Stimulated activated CD8-positive, alpha-beta memory T cell treated with anti-CD3 and anti-CD28 coated beads, Interleukin-4, amount 100 ng/mL, for 48 hours (primary cell): ENCODE measurements around the gene CEP70.
"Not testable (repeated sequence)": the region's sequence is repeated elsewhere in the genome, so short reads cannot be mapped to it uniquely, and the experiment has no call there.

Experiments
- DNase-seq: peaks from one replicate; pipeline ENCODE4 v3.0.0-alpha.2; 2020

The CEP70 gene

DNA sequence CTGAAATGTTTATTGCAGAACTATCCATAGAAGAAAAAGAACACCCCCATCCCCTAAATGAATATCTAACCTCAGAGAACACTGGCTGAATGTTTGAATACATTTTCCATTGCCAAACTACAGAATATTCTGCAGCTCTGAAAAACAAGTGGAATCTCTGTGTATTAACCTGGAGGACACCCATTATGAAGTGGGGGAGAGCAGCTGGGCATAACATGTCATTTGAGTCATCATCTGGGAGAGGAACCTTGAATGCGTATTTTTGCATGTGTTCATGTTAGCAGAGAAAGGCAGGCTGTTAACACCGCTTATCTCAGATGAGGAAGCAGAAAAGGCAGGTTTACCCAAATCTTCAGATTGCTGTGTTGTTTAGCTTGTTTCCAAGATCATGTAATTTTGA, 128.1 kb downstream of the CEP70 start:
- no peak for DNase-seq

- no peak for DNase-seq
Measured at GRCh38 chr3:138465451-138465850, 128.6 kb downstream of the CEP70 start.

- no peak for DNase-seq
Measured at GRCh38 chr3:138464491-138464860, 129.6 kb downstream of the CEP70 start.

DNA sequence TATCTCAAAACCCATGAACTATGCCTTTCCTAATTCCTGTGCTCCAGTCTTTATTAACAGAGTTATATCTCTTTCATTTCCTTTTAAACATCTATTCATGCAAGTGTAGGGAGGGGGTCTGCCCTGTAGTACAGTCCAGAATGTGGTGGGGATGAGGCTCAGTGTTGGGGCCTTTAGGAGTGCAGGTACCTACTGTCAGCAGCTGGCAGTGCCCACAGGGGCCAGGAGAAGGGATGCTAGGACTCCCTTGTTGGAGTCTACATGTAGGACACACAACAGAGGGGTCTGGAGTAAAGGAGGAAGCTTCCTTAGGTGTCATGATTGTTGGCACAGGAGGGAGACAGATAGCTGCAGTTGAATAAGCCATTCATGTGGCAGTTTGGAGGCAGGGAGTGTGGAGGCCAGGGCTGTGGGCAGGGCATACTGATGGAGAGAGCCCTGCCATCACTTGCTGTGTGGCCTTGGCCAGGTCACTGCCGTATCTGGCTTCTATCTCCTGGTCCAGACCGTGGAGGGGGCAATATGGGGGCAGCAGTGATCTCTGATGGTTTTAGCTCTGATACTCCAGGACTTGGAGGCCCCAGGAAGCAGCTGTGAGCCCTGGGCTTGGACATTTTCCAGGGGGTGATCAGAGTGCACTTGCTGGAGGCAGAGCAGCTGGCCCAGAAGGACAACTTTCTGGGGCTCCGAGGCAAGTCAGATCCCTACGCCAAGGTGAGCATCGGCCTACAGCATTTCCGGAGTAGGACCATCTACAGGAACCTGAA, 130.2 kb downstream of the CEP70 start:
- DNase-seq = no peak

GRCh38 chr3:138461896-138462295, 132.2 kb downstream of the CEP70 start:
- no peak for DNase-seq

DNA sequence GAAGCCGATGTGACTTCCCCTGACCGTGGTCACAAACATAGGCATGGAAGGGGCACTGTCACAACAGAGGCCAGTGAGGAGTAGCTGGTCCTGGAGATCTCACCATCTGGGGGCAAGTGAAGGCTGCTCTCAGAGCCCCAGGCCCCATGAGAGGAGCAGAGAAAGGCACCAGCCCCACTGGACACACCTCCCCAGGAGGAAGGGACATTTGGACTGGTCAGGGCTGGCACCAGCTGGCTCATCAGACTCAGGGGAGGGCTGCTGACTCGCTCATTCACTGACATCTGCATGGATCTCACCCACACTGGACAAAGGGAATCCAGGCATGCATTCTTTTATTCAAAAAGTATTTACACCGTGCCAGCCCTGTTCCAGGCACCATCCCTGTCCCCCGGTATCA, 132.8 kb downstream of the CEP70 start:
- DNase-seq = no peak

DNA sequence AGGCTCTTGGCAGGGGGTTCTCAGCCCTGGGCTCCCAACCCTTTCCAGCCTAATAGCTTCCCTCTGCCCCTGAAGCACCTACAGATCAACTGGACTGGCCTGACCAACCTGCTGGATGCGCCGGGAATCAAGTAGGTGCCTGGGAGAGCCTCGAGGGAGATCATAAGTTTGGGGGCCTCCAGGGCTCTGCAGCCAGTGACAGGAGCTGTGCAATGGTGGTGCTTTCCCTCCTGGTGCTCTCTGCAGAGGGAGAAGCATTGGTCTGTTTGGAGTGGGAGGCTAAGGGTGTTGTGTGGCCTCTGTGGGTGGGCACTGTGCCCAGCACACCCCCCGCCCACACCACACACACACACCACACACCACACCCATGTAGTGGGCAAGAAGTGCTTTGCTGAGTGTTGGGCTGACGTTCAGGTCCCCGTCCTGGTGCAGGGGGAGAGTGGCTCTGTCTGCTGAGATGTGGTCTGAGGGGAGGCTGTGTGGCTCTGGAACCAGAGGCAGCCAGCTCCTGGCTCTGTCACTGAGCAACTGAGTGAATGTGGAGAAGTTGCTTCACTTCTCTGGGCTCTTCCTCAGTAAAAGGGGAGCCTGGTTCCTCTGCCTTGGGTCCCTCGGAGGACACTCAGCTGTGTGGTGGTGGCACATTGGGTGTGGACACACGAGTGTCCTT, 133.4 kb downstream of the CEP70 start:
- DNase-seq = no peak

DNA sequence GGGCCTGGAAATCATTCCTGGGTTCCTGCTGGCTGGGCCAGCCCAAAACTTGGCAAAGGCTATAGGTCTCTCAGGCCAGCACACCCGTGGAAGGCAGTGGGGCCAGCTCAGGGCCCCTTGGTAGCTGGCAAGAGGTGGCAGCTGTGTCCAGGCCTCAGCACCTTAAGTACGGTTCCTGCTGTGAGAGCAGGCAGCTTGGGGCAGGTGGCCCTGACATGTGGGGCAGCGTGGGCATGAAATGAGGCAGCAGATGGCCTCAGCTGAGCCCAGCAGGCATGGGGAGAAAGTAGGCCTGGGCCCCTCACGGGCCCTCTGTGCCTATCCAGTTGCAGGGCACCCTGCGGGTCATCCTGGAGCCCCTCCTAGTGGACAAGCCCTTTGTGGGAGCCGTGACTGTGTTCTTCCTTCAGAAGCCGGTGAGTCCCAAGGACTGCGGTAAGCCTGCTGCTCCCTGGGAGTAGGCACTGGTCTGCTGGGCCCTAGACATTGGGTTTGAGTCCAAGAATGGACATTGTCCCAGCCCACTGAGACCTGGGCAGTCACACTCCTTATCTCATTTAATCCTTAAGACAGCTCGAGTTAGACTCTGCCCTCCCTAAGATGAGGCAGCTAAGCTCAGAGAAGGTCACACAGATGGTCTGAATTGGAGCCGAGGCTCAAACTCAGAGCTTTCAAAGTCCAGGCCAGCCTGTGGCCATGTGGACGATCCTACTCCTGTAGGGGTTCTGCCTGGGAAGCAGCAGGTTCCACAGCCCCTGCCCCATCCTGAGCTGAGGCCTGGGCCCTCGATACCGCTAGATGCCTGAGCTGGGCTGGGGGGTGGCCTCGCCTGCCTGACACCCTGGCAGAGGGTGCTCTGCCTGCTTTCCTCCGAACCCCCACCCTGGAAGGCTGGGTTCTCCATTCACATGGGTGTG, 134.2 kb downstream of the CEP70 start:
- no peak for DNase-seq

DNA sequence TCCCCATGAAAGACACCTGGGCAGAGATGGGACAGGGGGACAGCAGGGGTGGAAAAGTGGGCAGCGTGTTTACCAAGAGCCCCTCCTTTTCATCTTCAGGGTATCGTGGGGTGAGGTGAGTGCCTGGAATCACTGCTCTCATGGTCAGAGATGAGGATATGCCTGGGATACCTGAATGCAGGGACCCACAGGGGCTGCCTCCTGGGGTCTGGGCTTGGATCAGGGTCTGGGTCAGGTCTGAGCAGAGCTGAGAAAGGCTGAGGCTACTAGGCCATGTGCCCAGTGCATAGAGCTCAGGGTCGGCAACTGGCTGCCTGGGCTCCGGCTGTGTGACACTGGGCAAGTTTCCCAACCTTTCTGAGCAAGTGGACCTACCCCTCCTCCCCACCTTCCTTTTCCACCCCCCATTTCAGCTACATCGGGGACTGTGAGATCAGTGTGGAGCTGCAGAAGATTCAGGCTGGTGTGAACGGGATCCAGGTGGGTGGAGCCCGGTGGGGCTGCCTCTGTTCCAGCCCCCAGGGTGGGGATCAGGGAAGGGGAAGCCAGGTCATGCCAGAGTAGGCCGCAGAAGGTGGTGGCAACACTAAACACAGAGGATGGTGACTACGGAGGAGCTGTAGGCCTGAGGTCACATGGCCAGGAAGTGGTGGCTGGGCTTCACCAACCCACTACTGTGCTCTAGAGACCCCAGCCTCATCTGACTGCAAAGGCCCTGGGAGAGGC, 135.1 kb downstream of the CEP70 start:
- DNase-seq = no peak

DNA sequence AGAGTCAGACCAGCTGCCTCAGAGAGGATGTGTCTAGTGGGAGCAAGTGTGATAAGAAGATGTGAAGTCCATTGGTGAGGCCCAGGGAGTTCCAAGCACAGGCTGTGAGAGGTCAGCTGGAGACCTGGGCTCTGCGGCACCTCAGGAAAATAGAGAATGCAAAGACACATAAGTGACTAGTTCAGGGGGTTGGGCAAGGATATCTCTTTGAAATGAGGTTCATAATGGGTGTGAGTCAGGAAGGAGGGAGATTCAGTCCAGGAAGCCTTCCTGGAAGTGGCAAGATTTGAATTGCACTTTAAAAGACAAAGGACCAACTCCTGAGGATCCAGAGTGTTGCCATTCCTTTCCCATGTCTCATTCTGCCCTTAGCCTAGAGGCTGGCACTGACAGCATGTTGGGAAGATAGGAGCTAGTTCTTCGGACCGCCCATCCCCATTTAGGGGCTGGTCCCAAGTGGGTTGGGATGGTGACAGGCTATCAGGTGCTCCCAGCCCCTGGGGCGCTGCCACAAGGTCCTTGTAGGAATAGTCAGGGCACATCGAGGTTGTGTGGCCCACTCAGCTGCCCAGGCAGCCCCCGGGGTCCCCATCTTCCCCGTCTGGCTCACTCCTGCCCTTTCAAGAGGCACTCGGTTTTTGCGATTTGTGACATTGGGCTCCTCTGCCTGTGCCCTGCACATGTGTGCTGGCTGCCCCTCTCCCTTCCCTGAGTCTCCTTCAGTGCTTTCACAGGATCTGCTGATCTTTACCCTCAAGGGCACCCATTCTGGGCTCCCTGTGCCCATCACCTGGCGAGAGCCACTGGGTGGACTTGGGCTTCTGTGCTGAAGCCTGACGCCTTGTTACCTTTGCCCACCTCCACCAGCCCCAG, 136.0 kb downstream of the CEP70 start:
- no peak for DNase-seq

DNA sequence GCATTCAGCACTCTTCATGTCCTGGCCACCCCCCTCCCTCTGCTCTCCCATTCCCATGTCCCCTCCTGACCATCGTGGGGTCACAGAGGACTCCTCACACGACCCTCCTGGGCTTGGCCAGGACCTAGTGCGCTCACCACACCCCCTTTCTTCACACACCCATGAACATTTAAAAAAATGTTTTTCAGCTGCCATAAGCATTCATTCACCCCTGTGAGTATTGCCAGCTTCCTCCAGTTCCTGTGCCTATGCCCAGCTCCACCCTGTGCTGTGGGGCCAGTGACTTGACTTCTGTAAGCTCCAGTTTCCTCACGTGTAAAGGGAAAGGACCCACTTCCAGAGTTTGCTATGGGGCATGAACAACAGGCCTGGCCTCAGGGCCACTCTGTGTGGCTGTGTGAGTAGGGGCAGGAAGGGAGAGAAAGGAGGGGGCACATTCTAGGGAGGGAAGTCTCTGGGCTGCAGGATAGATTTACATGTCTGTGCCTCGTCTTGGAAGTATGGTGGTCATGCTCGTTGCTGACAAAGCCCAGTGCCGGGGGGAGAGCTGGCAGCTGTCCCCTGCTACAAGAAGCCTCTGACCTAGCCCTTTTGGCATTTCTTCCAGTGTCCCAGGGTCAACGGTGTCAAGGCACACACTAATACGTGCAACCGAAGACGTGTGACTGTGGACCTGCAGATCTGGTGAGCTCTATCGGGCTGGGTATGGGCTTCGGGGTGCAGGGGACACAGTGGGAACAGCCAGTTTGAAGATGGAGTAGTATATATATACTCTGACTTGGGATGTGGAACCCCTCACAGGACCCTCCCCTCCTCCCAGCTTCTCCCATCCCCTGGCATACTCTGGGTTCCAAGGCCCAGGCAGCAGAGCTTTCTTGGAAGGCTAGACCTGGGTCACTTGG, 136.8 kb downstream of the CEP70 start:
- DNase-seq = no peak

GRCh38 chr3:138455801-138456716, 138.0 kb downstream of the CEP70 start:
- no peak for DNase-seq

GRCh38 chr3:138453940-138454339, 140.1 kb downstream of the CEP70 start:
- not testable (repeated sequence) for DNase-seq

- DNase-seq = no peak
Measured at GRCh38 chr3:138452436-138452835, 141.6 kb downstream of the CEP70 start.

DNA sequence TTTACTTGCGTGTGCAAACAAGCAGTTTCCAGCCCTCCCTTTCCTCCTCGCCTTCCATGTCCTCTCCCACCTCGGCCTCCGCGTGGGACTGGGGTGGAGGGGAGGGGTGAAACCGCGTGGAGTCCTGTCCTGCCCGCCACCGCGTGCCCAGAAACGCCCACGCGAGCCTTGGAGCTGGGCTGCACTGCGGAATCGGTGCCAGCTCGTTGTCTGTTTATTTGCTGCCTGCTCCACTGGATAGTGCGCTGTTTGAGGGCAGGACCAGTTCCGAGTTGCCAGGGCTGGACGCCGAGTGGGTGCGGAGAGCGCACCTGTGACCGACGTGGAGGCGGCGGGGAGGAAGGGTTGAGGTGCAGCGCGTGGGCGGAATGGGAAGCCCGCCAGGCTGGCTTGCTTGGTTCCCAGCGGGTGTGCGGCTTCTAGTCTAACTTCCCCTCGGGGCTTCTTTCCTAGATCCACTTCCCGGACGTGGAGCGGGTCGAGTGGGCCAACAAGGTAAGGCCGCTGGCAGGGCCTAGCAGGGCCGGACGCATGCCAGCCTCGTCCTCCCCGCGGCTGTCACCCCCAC, 142.4 kb downstream of the CEP70 start:
- no peak for DNase-seq

DNA sequence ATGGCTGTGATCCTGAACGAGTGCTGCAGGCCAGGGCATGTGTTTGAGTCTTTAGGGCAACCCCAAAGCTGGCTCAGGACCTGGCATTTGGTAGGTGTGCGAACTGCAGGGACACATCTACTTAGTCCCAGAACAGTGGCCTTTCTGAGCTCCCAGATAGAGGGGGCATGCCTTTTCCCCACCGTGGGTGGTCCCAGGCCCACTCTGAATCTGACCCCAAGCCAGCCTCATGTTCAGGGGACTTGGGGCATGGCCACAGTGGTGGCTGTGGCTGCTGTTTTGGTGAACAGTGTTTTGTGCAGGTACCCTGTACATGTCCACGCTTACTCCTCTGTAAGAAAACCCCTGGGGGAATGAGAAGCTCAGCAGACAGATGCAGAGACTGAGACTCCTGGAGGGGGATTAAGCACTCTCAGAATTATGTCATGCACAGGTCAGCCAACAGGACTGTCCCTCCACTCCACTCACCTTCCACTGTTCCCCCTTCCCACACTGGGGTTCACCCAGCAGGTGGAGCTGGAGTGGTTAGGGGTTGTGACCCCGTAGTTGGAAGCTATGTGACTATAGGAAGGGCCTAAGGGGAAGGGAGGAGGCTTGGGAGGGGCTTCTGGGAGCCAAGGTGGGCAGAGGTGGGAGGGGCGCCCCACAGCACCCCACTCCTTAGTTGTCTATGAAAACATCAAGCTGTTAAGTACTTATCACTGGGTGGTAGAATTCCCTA, 143.2 kb downstream of the CEP70 start:
- no peak for DNase-seq

DNA sequence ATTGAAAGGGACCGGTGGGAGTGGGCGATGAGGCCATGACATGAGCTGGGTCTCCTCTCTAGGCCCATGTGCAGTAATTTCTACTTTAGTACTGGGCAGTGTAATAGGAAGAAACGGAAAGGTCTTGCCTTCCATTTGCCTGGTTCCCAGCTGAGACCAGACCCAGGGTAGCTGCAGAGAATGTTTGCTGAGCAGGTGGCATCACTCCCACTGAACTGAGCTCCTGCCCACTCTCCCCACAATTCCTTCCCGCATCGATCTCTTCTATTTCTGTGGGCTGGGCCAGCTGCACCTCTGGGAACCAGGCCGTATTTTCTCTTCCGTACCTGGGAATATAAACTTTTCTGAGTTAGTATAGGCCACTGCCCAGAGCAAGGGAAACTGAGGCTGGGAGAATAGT, 143.9 kb downstream of the CEP70 start:
- no peak for DNase-seq

DNA sequence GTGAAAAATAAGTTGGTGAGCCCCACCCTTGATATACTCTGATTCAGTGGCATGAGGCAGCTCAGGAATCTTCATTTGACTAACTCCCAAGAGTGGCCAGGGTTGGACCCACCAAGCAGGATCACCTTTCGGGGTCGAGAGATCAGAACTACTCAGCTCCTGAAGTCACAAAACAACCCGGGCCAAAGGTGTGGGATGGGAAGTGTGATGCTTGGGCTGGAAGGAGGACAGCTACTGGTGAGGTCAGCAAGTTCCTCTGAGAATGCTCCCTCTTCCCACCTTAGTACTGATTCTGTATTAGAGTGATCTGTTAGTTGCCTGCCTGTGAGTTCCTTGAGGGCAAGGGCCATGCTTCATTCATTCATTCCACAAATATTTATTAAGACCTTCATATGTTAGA, 144.6 kb downstream of the CEP70 start:
- DNase-seq = no peak

DNA sequence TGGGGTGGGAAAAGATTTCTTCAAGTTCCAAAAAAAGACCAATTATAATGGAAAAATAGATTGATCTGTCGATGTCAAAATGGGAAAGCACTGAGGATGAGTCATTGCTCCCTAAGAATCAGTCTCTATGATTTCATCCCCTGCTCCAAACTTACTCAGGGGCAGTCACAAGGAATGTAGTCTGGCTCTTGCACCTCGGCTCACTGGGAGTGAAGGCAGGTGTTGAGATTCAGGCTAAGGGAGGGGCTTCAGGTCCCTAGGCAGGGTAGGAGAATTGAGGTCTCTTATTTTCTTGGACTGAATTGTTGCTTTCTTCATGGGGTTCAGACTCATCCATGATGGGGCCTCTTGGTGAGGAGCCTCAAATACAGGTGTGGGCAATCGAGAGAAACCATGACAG, 145.4 kb downstream of the CEP70 start:
- DNase-seq = no peak
